LHCN-M2 (cell line): Measurements from ENCODE around the gene TMEM127. TPM values are rescaled to one million over a fixed set of nuclear protein-coding genes. Genes with fewer than 3 reads are reported as not detected.
"Not testable (repeated sequence)": the region's sequence is repeated elsewhere in the genome, so short reads cannot be mapped to it uniquely, and the experiment has no call there.

ENCODE experiments used
- DNase-seq: peaks from one replicate; pipeline ENCODE4 v3.0.0-alpha.2; 2012; ENCODE audit warnings: low read depth
- polyA plus RNA-seq: library from polyadenylated mRNA; unstranded; fragments of >200 nt; gene quantifications from one replicate; pipeline ENCODE4 v1.2.1, GENCODE V29; 2012; ENCODE audit warnings: missing spikeins
- total RNA-seq: library from RNA; depleted of rRNA; stranded (reverse); fragments of >200 nt; gene quantifications from 2 replicates; pipeline ENCODE4 v1.2.3, GENCODE V29; 2014; rRNA removed

Gene TMEM127, protein sequence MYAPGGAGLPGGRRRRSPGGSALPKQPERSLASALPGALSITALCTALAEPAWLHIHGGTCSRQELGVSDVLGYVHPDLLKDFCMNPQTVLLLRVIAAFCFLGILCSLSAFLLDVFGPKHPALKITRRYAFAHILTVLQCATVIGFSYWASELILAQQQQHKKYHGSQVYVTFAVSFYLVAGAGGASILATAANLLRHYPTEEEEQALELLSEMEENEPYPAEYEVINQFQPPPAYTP
- total RNA-seq = 28.7 and 34.6 TPM in 2 replicates
- polyA plus RNA-seq = 33.5 TPM

DNA sequence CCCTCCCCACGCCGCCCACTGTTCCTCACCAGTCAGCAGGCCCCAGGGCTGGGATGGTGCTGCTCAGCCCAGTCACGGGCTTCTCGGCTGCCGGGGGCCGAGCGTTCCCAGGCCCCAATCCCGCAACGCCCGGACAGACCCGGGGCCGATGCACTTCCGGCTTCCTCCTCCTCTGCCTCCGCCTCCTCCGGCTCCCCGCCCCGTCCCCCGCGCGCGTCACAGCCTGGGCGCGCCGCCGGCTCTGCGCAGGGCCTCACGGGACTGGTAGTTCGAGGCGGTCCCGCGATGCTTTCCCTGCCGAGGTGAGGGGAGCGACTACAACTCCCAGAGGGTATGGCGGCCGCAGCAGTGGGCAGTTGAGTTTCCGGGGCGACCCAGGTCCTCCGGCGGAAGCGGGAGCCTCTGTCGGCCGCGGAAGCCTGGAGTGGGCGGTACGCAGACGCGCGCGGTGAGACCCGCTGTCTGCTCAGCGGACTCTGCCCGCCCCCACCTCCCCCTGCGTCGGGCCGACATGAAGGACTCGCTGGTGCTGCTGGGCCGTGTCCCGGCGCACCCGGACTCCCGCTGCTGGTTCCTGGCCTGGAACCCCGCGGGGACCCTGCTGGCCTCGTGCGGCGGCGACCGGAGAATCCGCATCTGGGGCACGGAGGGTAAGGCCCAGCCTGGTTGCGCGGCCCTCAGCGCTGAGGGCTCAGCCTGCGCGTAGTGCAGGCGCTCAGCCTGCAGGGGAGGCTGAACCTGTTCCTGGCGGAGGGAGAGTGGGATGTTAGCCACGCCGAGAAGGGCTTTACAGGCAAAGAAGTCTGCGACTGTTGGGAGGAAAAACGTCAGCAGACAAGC lies at the start of gene TMEM127, which contains the start of gene CIAO1:
Gene TMEM127 (minus strand): TSS at position 158 of the 840 bp plus-strand sequence. CDS start 616 bp downstream, outside the sequence.
Gene CIAO1 (plus strand): TSS at position 386 of the 840 bp plus-strand sequence. CDS start 126 bp downstream, at position 512.
- peak; percentile 97 for DNase-seq

DNA sequence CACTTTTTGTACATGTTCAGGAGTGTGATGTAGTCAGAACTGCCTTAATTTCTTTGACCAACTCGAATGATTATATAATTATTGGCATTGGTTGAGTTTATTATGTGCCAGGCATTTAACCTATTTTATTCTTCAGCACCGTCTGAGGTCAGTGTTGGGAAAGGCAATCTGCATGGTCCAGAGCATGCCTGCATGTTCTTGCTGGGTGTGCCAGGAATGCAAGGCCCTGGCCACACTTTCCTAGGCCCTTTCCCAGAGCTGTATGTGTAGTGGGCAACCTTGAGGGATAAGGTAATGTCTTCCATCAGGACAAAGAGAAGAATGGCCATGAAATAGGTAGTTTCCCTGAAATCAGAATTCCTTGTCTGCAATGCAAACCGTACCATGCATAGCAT lies 49.2 kb upstream of the TMEM127 start:
- DNase-seq = no peak

DNA sequence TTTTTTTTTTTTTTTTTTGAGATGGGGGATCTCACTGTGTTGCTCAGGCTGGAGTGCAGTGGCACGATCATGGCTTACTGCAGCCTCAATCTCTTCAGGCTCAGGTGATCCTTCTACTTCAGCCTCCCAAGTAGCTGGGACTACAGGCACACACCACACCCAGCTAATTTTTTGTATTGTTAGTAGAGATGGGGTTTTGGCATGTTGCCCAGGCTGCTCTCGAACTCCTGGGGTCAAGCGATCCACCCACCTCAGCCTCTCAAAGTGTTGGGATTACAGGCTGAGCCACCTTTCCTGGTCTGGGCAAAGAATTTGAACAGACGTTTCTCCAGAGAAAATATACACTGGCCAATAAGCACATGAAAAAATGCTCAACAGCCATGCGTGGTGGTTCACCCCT lies 42.5 kb upstream of the TMEM127 start:
- DNase-seq = no peak

DNA sequence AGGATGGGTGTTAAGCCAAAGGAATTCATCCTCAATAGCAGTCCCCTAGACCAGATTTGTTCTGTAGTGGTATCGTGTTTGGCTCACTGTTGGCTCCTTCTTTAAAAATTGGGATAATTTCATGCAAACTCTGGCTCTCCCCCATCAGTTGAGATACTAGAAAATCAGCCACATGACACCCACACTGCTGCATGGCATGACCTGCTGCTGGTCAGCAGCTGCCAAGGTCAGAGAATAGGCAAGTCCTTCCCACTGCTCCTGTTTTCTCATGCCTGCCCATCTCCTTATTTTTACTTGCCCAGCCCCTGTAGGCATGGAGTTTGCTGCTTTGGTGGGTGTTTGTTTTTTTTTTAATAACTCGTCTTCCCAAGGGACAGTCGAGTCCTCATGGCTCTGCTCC lies 40.6 kb upstream of the TMEM127 start:
- peak; percentile 43 for DNase-seq

DNA sequence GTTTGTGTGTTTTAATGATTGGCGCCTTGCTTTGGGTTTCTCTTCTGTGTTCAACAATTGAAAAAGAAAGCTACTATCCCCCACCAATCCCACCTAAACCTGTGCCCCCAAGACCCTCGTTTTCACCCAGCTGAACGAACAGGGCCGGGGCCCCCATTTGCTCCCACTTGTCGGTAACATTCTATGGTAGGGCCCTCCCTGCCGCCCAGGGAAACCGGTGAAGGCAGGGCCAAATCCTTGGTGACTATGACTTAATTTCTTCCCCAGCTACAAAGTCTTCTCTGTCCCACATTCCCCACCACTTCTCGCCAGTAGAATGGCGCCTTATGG lies 40.1 kb upstream of the TMEM127 start:
- DNase-seq = no peak

DNA sequence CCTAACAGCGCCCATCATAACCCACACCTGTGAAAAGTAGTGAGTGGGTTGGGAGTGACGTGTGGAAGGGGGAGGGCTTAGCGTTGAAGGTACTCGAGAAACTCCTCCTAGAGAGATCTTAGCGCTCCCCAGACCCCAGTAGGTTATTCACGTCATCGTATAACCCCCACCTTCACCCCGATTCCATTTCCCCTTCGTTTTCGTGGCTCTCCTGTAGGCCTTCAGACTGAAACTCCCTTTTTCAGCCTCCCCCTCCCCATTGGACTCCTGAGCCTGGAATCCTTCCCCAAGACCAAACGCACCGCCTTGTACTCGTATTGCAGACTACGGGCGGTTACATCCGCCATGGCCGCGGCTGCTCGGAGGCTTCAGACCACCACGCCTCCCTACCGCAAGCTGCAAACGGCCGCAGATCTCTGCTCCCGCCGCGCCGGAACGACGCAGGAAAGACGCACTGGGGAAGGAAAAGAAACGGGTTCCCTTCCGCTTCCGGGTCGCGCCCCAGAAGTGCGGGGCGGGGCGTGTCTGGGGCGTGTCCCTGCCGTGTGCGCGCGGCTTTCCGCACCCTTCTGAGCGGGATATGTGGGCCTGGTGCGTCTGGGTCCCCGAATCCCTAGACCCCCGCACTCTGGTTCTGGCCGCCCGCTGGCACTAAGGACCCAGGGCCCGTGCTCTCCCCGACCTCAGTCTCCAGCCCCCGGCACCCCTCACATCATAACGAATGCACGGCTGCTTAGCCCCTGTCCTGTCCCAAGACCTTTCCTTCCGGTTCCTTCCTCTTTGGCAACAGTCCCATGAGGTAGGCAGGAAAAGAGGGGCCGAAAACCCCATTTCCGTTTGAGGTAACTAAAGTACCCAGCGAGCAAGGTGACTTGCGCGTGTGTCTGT lies 39.5 kb upstream of the TMEM127 start, which contains the start of gene SNRNP200:
Gene SNRNP200 (minus strand): TSS at position 456 of the 888 bp plus-strand sequence. CDS start 109 bp downstream, at position 347.
- peak; percentile 82 for DNase-seq

DNA sequence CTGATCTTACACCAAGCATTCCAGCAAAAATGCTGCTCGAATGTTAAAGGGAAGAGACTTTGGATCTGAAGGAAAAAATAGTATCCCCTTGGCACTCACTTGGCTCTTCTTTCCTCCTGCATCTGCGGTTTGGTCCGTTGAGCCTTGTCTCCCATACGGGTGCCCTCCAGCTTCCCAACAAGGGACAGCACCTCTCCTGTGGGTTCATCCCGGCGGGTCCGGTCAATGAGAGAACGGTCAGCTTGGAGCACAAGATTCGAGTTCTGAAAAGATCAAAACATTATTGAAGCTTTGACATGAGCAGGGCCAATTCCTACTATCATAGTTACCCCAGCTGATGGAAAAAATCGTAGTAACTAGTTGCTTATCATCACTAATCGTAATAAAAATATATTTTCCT lies 38.8 kb upstream of the TMEM127 start:
- DNase-seq = no peak

DNA sequence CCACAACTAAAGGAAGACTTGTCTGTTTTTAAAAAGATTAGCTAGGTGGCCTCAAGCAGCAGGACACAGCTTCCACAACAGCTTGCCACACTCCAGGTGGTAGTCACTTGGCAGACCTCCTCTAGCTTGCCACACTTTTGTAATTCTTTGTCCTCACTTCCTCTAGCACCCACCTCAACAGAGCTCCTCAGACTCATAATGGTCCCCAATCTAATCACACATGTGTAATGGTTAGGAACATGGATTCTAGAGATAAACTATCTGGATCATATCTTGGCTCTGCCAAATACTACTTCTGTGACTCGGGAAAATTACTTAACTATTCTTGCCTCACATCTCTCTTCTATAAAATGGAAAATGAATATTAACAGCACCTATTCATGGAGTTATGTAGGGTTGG lies 36.1 kb upstream of the TMEM127 start:
- no peak for DNase-seq

DNA sequence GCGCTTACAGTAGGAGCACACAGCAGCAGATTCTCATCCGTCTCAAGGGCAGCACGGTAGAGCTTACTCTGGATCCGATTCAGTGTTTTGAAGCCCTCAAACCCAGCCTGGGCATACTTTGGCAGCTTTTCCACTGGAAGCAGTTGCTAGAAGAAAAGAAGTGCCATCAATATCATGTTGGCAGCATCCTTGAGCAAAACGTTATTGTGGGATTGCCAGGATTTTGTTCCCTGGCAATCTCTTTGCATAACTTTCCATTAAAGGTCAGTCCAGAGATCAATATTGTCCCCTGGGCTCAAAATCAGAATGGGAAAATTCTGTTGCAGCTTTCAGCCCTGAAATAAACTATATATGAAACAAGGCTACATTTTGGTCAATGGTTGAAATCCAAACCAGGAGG lies 31.1 kb upstream of the TMEM127 start:
- DNase-seq = no peak

DNA sequence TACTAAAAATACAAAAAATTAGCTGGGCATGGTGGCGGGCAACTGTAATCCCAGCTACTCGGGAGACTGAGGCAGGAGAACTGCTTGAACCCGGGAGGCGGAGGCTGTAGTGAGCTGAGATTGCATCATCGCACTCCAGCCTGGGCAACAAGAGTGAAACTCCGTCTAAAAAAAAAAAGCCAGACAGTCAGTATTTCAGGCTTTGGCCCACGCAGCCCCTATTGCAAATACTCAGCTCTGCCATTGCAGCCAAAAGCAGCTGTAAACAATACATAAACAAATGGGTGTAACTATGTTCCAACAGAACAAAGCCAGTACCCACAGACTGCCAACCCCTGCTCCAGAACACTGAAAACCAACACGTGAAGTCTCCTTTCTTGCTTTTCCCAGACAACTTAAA lies 28.5 kb upstream of the TMEM127 start:
- DNase-seq = not testable (repeated sequence)

DNA sequence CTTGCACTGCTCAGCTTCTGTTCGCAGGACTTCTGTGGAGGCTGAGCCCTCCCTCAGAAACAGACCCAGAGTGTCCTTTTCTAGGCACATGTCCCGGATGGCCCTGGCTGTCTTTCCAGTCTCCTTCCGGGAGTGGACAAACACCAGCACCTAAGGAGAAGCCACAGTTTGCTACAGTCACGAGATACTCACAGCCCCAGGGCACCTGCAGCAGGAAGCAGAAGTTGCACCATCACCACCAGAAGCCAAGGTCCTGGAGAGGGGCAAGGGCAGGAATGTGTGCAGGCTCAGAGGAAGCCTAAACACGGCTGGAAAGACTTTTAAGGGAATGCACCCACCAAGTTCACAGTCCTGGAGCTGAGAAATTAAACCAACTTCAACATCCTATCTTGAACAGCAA lies 26.0 kb upstream of the TMEM127 start:
- no peak for DNase-seq

DNA sequence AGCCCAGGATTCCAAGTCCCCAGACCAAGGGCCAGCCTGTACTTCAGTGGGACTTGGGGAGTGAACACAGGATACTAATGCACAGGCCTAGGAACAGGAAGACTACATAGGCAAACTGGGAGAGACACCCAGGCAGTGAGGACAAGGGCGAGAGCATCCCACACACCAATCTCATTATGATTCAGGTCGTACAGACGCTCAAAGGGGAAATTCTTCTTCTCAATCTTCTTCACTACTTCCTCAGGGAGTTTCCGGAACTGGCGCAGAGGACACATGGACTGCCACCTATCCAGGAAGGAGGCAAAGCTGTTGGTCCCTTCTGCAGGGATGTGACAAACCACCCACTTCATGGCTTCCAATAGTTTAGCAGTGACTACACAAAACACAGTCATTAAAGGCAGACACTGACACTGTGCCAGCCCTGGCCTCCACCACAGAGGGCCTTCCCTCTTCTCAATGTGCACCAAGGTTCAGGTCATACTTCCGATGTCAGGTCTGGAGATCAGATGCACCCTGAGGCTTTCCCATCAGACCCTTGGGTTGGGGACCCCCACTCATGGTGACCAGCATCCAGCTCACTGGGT lies 21.6 kb upstream of the TMEM127 start:
- no peak for DNase-seq

DNA sequence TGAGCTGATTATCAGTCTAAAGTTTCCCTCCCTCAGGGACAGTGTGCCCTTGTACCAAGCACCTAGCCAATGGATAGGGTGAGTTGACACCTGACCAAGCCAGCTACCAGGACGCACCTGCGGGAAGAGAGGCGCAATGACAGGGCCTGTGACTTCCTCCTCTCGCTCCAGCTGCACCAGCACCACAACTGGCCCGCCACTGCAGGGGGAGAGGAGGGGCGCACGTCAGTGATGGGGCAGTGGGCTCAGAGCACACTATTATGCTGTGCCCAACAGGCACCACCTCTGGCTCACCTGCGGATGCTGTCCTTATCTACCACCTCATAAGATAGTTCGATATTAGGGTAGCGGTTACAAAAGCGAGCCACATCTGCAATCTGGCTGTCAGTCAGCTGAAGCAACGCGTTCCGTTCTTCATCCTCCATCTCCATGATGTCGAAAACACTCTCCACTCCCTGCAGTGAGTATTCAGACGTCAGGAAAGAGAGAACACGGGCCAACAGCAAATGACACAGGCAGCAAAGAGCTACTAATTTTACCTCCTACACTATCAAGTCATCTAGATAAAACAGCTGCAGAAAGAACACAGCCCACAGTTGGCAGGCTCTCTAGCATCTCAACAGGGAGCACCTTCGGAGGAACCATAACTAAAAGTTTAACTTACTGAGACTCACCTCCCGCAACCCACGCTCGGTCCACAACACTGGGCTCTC lies 11.1 kb upstream of the TMEM127 start:
- no peak for DNase-seq

DNA sequence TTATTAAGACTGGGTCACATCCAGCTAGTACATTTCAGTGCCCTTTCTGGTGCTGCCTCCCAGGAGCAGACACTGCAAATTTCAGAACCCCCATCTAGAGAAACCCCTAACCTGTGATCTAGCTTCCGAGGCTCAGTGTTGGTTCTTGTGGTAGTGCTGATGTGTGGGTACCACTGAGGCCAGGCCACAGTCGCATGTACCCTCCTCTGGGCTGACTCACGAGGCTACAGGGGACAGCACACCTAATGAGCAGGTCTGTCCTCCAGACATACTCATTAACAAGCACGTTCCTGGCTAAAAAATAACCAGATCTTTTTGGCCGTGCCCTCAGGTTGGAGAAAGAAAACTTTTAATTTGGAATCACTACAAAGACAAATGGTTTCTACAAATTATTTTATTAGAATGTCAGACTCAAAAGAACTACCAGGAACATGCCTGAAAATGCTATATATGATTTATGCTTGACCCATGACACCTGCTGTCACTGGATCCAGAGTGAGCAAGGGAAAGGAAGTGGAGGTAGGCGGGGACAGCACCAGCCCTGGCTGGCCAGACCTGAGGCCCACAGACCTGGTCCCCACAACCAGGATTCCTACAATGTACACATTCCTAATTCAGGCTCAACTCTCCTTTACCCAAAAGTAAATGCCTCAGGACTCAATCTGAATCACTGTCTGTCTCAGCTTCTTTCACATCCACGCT lies 8.7 kb upstream of the TMEM127 start:
- no peak for DNase-seq

DNA sequence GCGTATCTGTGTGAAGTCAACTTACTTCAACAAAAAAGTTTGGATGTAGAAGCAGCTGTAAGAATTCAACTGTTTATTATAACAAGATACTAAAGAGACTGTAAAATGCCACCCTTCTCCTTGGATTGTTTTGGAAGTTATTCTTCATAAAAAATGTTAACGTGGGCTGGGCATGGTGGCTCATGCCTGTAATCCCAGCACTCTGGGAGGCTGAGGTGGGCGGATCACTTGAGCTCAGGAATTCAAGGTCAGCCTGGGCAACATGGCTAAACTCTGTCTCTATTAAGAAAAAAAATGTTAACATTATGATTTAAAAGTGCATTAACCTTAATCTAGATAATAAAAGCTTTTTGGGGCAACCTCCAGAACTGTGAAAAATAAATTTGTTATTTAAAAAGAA lies 8.0 kb upstream of the TMEM127 start:
- DNase-seq = no peak

DNA sequence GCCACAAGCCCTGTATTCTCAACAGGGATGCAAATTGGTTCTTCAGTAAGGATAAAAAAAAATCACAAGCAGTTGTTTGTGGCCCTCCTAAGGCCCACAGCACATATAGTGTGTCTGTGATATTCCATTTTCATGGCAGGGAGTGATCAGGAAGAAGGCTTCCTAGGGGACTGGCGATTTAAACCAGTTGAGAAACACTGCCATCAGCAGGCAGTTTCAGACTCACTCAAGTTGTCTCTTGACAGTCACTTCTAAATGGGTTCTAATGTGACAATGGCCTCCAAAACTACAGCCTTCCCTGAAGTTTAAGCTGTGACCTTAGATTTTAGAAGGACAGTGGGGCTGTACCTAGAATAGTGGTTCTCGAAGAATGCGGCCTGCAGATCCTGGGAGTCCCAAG lies 6.2 kb upstream of the TMEM127 start:
- no peak for DNase-seq

DNA sequence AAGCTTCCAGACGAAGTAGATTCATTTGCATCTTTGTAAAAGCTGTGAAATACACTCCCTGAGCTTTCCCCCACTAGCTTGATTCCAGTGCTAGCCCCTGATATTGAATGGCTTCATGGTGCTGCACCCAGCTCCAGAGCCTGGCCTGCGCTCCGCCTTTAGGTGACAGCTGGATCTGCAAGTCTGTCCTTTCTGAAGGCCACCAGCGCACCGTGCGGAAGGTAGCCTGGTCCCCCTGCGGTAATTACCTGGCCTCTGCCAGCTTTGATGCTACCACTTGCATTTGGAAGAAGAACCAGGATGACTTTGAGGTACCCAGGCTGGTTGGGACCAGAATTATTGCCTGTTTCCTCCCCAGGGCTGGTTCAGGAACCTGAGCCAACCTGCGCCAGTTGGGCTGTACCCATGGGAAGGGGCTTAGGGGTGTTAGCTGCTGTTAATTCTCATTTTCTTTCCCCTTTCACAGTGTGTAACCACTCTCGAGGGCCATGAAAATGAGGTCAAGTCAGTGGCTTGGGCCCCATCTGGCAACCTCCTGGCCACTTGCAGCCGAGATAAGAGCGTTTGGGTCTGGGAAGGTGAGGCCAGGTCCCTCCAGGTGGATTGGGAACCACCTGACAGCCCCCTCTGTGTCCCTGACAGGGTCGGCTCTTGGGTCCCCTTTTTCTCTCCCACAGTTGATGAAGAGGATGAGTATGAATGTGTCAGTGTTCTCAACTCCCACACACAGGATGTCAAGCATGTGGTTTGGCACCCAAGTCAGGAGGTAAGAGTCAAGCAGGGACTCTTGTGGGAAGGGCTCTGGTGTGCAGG lies 1.6 kb upstream of the TMEM127 start:
- peak; percentile 37 for DNase-seq

DNA sequence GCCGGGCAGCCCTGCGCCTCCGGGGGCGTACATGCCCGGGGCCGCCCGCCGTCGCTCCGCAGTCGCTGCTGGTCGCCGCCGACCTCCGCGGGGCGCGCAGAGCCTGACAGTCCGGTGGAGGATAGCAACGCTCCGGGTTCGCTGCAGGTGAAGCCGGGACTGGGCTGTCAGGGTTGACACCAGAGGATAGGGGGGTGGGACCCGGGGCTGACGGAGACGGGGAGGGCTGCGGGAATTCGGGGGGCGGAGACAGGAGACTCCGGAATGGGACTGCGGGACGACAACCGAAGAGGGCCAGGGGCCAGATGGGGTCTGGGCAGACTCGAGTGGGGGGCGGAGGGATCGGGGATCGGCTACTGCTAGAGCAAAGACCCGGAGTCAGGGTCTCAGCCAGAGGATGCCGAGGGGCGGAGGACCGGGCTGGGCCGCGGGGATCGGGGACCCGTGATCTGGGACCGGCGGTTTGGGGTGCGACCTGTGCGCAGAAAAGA lies 403 bp downstream of the TMEM127 start:
- DNase-seq = no peak
